ENCODE data around the gene GRPEL1.

The GRPEL1 gene

GRCh38 chr4:7062816-7063215 lies 5.0 kb downstream of the GRPEL1 start:
- no peak for DNase-seq (ENCODE audit: extremely low read depth, low read depth)
- no peak for TF ChIP-seq CTCF (IDR thresholded peaks at IDR 0.05; ENCODE audit: low read depth, low read length)

- TF ChIP-seq CTCF (IDR thresholded peaks at IDR 0.05; ENCODE audit: low read depth, low read length) = no peak
- DNase-seq (ENCODE audit: extremely low read depth, low read depth) = no peak
Measured at GRCh38 chr4:7061815-7062214, 6.0 kb downstream of the GRPEL1 start.

GRCh38 chr4:7060346-7061150 lies 7.3 kb downstream of the GRPEL1 start:
- no peak for TF ChIP-seq CTCF (IDR thresholded peaks at IDR 0.05; ENCODE audit: low read depth, low read length)

GRCh38 chr4:7059662-7060061 lies 8.2 kb downstream of the GRPEL1 start:
- TF ChIP-seq CTCF (IDR thresholded peaks at IDR 0.05; ENCODE audit: low read depth, low read length) = no peak

More at GRCh38 chr4:7060346-7061150, 7.3 kb downstream of the GRPEL1 start:
- no peak for DNase-seq (ENCODE audit: extremely low read depth, low read depth)

GRCh38 chr4:7058792-7059191 lies 9.1 kb downstream of the GRPEL1 start:
- TF ChIP-seq CTCF (IDR thresholded peaks at IDR 0.05; ENCODE audit: low read depth, low read length) = no peak
- DNase-seq (ENCODE audit: extremely low read depth, low read depth) = no peak

More at GRCh38 chr4:7059662-7060061, 8.2 kb downstream of the GRPEL1 start:
- no peak for DNase-seq (ENCODE audit: extremely low read depth, low read depth)

GRCh38 chr4:7055990-7056325 lies 11.9 kb downstream of the GRPEL1 start:
- TF ChIP-seq CTCF (IDR thresholded peaks at IDR 0.05; ENCODE audit: low read depth, low read length) = no peak
- DNase-seq (ENCODE audit: extremely low read depth, low read depth) = no peak

- DNase-seq (ENCODE audit: extremely low read depth, low read depth) = no peak
- no peak for TF ChIP-seq CTCF (IDR thresholded peaks at IDR 0.05; ENCODE audit: low read depth, low read length)
Measured at GRCh38 chr4:7055111-7055989, 12.5 kb downstream of the GRPEL1 start.

Data from AG09319 (cell line).